ENCODE measurements around the gene TSPAN9.

Gene TSPAN9

DNA sequence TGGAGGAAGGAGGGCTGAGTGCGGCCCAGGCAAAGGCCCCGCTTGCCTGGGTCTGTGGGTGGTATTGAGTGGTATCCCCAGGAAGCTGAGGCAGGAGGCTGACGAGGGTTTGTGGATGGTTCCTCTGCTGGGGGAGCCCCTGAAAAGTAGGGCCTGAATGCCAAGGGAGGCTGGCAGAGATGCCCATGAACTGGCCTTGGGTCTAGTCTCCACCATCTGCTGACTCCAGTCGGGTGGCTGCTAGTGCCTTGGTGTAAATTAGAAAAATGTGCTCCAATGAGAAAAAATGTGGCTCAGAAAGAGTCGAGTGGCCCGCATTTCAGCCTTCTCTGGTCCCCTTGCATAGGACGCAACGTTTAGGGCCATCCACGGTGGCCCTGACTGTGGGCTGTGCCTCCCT lies 232.6 kb downstream of the TSPAN9 start:
- H3K4me1 ChIP-seq (ENCODE audit: control insufficient read depth, insufficient read depth, low read length): peaks cover 20% of the 10 kb centered on the region
- no peak overlapping the region for H3K4me3 ChIP-seq (ENCODE audit: low read length)
- no peak overlapping the region for H3K9ac ChIP-seq (ENCODE audit: low read length)
- H3K27me3 ChIP-seq (ENCODE audit: control insufficient read depth, insufficient read depth, low read length): peaks cover 15% of the 10 kb centered on the region
- H3K36me3 ChIP-seq (ENCODE audit: control insufficient read depth, insufficient read depth, low read length): no peaks in the 10 kb centered on the region
- H3K9me3 ChIP-seq (ENCODE audit: control insufficient read depth, low read length): no peaks in the 10 kb centered on the region

DNA sequence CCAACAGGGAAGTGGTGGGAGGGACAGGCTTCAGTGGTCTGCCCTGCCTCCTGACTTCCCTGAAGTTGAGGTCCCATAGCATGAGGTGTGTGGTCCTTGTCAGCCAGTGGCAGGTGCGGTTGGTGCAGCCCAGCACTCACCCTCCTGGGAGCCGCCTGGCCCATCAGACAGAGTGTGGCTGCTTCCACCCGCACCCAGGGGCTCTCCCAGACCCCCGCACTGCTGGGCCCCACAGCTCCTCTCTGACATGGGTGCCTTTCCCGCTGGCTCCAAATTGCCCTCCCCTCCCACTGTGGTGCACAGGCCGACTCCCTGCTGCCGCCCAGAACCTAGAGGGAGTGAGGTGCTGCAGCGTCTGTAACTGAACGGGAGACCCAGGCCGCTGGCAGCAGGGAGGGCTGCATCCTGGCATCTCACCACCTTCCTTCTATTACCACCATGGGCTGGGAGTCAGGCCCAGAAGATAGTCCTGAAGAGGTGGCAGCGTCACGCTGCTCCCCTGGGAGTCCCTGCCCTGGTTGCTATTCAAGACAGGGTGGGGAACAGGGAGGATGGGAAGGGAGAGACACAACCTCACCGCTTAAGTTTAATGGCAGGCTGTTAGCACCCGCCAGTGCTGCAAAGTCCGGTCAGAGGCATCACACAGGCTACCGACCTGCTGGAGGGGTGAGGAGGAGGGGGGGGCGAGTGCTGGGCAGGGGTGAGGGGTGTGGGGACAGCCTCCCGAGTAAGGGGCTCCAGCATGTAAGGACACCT lies 233.3 kb downstream of the TSPAN9 start:
- Histone ChIP-seq H3K36me3 (ENCODE audit: control insufficient read depth, insufficient read depth, low read length) (no peaks in the 10 kb centered on the region), H3K9ac (ENCODE audit: low read length) (peak overlapping the region; percentile 7), H3K4me1 (ENCODE audit: control insufficient read depth, insufficient read depth, low read length) (peaks cover 23% of the 10 kb centered on the region), H3K9me3 (ENCODE audit: control insufficient read depth, low read length) (no peaks in the 10 kb centered on the region), H3K27me3 (ENCODE audit: control insufficient read depth, insufficient read depth, low read length) (peaks cover 15% of the 10 kb centered on the region), H3K4me3 (ENCODE audit: low read length) (no peak overlapping the region)

DNA sequence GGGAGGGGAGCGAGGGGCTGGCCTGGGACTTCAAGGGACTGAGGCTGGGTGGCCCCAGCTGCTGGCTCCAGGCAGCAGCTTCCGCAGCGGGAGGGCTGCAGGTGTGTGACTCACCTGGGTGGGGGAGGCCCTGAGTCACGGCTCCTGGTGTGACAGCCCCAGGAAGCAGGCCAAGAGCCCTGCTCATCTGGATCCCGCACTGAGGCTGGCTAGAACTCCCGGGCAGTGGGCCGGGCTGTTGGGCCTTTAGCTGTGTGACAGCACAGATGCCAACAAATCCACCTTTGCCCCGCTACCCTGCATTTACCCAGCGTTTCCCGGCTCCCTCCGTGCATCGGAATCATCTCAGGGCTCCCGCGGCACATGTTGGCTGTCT lies 233.8 kb downstream of the TSPAN9 start:
- H3K9ac ChIP-seq (ENCODE audit: low read length): no peak overlapping the region
- peaks cover 15% of the 10 kb centered on the region for H3K27me3 ChIP-seq (ENCODE audit: control insufficient read depth, insufficient read depth, low read length)
- peaks cover 29% of the 10 kb centered on the region for H3K4me1 ChIP-seq (ENCODE audit: control insufficient read depth, insufficient read depth, low read length)
- H3K36me3 ChIP-seq (ENCODE audit: control insufficient read depth, insufficient read depth, low read length): no peaks in the 10 kb centered on the region
- no peaks in the 10 kb centered on the region for H3K9me3 ChIP-seq (ENCODE audit: control insufficient read depth, low read length)
- no peak overlapping the region for H3K4me3 ChIP-seq (ENCODE audit: low read length)

DNA sequence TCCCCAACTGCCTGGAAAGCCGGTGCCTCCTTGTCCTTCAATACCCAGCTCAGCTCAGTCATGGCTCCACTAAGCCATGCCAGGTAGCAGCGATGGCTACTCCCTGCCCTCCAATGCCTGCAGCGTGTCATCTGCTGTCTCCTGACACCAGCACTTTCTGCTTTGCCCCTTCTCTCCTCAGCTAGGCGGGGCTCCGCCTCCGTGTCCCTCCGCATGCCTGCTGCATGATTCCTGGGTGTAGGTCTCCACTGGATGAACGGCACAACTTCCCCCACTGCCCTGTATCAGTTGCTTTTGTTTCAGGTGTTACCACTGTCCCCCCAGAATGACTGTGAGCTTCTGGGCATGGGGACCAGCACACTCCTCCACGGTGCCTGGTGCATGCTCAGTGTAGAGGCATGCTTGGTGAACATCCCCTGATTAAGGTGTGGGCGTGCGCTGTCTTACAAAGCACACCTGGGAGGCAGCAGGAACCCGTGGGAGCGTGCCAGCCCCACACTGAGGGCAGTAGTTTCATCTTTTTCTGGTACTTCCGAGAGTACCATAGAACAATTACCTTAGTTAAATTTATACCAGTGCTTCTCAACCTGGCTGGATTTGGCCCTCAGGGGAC lies 234.4 kb downstream of the TSPAN9 start:
- Histone ChIP-seq H3K9me3 (ENCODE audit: control insufficient read depth, low read length) (no peaks in the 10 kb centered on the region), H3K27me3 (ENCODE audit: control insufficient read depth, insufficient read depth, low read length) (peaks cover 15% of the 10 kb centered on the region), H3K36me3 (ENCODE audit: control insufficient read depth, insufficient read depth, low read length) (no peaks in the 10 kb centered on the region), H3K9ac (ENCODE audit: low read length) (no peak overlapping the region), H3K4me1 (ENCODE audit: control insufficient read depth, insufficient read depth, low read length) (peaks cover 29% of the 10 kb centered on the region), H3K4me3 (ENCODE audit: low read length) (no peak overlapping the region)

DNA sequence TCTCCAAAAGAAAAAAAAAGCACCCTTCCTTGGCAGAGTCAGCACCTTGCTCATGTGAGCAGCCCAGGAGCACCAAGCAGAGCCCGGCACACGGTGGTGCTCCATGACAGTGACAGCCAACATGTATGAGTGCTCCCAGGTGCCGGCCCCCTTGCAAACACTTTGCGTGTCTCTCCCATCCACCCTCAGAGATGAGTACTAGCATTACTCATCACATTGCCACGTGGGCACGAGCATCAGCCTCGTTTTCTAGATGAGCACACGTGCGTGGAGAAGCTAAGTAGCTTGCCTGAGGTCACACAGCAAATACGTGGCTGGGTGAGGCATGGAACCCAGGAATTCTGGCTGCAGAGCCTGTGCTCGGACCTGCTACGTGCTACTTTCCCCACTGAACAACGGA lies 235.9 kb downstream of the TSPAN9 start:
- Histone ChIP-seq H3K36me3 (ENCODE audit: control insufficient read depth, insufficient read depth, low read length) (no peaks in the 10 kb centered on the region), H3K27me3 (ENCODE audit: control insufficient read depth, insufficient read depth, low read length) (peaks cover 14% of the 10 kb centered on the region), H3K4me3 (ENCODE audit: low read length) (no peak overlapping the region), H3K9ac (ENCODE audit: low read length) (no peak overlapping the region), H3K9me3 (ENCODE audit: control insufficient read depth, low read length) (no peaks in the 10 kb centered on the region), H3K4me1 (ENCODE audit: control insufficient read depth, insufficient read depth, low read length) (peaks cover 29% of the 10 kb centered on the region)

DNA sequence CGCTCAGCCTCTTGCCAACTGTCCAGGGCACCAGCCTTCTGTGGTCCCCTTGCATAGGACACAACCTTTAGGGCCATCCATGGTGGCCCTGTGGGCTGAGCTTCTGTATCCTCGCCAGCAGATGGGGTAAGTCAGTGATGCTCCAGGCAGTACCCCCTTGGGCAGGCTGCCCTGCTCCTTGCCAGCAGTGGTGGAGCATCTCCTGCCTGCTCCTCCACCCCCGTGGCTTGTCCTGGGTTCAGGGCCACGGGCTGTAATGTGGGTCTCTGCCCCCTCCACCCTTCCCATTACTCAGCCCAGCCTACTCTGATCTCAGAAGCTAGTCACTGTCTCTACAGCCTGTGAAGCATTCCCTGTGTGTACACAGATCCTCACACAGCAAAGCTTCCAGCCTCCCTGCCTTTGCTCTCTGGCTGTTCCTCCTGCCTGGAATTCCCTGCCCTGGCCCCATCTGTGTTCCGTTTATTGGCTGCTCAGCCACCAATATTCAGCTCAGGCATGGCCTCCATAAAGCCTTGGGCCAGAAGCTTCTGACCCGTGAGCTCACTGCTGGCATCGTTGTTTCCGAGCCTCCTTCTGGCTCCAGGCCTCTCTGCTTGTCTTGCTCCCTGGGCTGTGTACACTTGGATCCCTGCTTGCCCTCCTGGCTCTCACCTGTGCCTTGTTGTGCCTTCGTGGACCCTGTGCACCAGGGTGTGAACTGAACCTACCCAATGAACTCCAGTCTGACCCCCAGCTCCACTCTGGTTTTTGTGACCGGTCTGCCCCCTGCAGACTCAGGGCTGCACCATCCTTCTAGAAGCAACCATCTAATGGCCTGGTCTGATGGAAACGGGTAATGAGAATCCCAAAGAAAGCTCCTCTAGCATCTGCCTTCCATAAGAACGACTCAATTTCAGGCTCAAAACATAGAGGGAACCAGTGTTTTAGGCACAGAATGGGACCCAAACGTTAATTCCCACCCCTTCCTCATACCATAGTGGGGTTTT lies 236.8 kb downstream of the TSPAN9 start:
- Histone ChIP-seq H3K9ac (ENCODE audit: low read length) (no peak overlapping the region), H3K9me3 (ENCODE audit: control insufficient read depth, low read length) (no peaks in the 10 kb centered on the region), H3K4me3 (ENCODE audit: low read length) (no peak overlapping the region), H3K4me1 (ENCODE audit: control insufficient read depth, insufficient read depth, low read length) (peaks cover 29% of the 10 kb centered on the region), H3K27me3 (ENCODE audit: control insufficient read depth, insufficient read depth, low read length) (peaks cover 7% of the 10 kb centered on the region), H3K36me3 (ENCODE audit: control insufficient read depth, insufficient read depth, low read length) (no peaks in the 10 kb centered on the region)

DNA sequence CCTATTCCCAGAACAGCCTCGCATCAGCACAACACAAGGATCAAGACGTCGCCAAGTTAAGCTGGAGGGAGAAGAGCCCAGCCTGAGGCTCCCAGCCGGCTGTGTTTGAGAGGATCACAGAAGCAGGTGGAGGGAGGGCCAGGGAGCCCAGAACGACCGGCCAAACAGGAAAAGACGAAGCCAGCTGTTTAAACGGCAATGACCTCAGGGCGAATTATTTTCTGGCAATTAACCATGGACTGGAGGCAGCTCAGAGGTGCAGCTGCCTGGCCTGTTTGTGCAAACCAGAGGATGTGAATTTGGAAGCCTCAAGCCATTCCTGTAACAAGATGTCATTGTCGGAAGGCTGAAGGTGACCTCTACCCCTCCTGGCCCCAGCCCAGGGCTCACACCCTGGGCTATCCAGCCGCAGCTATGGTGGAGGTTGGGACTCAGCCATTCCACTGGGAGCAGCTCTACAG lies 238.1 kb downstream of the TSPAN9 start:
- Histone ChIP-seq H3K4me3 (ENCODE audit: low read length) (no peak overlapping the region), H3K36me3 (ENCODE audit: control insufficient read depth, insufficient read depth, low read length) (no peaks in the 10 kb centered on the region), H3K4me1 (ENCODE audit: control insufficient read depth, insufficient read depth, low read length) (peaks cover 26% of the 10 kb centered on the region), H3K9ac (ENCODE audit: low read length) (no peak overlapping the region), H3K9me3 (ENCODE audit: control insufficient read depth, low read length) (no peaks in the 10 kb centered on the region), H3K27me3 (ENCODE audit: control insufficient read depth, insufficient read depth, low read length) (peaks cover 7% of the 10 kb centered on the region)

DNA sequence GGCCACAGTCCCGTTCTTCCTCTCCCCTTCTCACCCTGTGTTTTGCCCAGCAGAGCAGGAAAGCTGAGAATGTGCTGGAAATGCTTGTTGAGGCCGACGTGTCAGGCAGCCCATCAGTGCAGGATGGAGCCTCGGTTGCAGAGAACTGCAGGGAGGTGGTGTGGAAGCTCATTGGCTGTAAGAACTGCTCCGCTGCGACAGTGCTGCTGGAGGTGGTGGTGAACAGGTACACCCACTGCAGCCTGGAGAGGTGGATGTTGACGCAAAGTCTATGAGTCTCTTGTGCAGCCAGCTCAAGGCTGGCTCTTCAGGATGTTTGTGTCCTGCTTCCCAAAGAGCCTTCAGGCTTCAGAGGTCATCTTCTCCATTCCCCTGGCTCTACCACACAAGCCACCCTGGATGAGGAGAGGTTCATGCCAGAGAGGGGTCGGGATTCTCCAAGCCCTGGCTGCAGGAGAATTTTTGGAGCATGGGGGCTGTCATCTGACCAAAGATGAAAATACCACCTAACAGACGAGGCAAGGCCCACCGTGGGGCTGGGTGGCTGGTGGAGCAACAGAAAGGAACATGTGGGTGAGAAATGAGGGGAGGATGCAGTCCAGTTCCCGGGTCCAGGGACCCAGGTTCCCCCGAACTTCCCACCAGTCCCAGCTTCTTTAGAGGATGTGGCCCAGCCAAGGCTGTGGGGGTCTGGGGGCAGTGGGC lies 239.7 kb downstream of the TSPAN9 start:
- no peak overlapping the region for H3K4me3 ChIP-seq (ENCODE audit: low read length)
- no peaks in the 10 kb centered on the region for H3K36me3 ChIP-seq (ENCODE audit: control insufficient read depth, insufficient read depth, low read length)
- peaks cover 10% of the 10 kb centered on the region for H3K4me1 ChIP-seq (ENCODE audit: control insufficient read depth, insufficient read depth, low read length)
- H3K9ac ChIP-seq (ENCODE audit: low read length): no peak overlapping the region
- H3K9me3 ChIP-seq (ENCODE audit: control insufficient read depth, low read length): no peaks in the 10 kb centered on the region
- H3K27me3 ChIP-seq (ENCODE audit: control insufficient read depth, insufficient read depth, low read length): peaks cover 7% of the 10 kb centered on the region

DNA sequence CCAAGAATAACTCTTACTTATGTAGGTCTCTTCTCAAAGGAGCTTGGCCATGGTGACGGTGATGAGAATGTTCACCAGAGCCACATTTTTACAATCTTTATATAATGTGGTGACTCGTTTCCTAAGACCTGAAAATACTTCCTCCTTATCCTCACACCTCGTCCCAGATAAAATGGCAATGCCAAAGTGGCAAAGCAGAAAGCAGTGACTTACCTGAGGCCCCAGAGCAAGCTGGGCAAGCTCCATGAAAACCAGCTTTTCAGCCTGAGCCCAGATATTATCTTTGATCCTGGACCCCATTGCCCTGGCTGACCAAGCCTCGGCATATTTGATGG lies 240.3 kb downstream of the TSPAN9 start:
- Histone ChIP-seq H3K4me3 (ENCODE audit: low read length) (no peak overlapping the region), H3K27me3 (ENCODE audit: control insufficient read depth, insufficient read depth, low read length) (peaks cover 7% of the 10 kb centered on the region), H3K9me3 (ENCODE audit: control insufficient read depth, low read length) (no peaks in the 10 kb centered on the region), H3K4me1 (ENCODE audit: control insufficient read depth, insufficient read depth, low read length) (peaks cover 10% of the 10 kb centered on the region), H3K9ac (ENCODE audit: low read length) (no peak overlapping the region), H3K36me3 (ENCODE audit: control insufficient read depth, insufficient read depth, low read length) (no peaks in the 10 kb centered on the region)

DNA sequence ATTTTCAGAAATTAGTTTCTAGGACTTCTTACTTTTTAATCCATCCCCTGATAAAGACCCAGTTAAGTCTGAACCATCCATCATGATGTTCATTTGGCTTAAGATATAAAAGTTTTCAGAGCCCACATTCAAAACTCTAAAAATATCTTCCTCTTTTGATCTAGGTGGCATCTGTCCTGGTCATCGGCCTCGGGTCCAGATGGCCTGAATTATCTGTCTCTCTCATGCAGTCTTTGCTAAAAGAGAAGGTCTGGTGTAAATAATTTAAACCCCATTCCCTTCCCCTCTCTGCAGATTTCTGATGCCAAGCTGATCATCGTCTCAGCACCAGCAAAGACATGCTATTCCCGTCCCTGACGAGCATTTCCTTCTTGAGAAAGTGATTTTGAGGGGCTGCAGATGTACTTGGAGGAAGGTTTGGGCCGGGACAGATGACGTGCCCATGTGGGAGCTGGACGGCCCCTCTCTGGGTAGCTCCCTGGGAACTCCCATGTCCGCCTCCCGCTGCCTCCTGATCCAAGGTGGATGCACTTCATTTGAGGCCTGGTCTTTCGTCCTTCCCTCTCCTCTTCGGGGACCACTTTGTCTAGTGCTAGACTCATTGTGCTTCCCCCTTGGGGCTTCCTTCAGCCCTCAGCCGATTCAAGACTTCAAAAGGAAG lies 240.8 kb downstream of the TSPAN9 start:
- Histone ChIP-seq H3K9me3 (ENCODE audit: control insufficient read depth, low read length) (no peaks in the 10 kb centered on the region), H3K9ac (ENCODE audit: low read length) (no peak overlapping the region), H3K27me3 (ENCODE audit: control insufficient read depth, insufficient read depth, low read length) (peaks cover 7% of the 10 kb centered on the region), H3K4me3 (ENCODE audit: low read length) (no peak overlapping the region), H3K4me1 (ENCODE audit: control insufficient read depth, insufficient read depth, low read length) (peaks cover 10% of the 10 kb centered on the region), H3K36me3 (ENCODE audit: control insufficient read depth, insufficient read depth, low read length) (no peaks in the 10 kb centered on the region)

DNA sequence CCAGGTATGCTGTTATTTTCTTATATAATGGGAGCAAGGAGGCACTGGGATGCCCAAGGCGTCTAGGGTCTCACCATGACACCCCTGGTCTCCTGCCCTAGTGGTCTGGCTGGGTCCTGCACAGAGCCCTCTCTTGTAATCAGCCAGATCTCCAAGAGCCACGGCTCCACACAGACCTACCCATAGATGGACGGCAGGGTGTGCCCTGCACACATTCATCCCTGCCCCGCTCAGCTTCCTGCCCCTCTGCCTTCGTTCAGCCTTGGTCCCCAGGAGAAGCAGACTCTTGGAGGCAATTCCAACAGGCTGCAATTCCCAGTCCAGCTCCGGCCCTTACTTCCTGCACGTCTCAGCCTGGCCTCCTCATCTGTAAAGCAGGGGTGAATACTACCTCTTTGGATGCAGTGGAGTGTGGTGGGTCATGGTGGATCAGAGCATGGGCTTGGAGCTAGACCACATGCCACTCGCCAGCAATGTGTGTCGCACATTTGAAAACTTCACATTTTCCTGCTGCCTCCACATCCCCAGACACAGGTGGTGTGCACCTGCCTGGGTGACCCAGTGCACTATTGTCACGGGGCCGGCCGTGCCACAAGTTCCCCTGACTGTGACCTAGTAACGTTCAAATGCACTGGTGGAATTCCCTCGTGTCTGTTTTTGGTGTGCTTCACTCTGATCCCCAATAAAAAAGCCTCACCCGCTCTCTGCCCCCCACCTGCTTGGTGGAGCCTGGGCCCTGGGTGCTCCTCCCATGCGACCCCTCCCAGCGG lies 242.7 kb downstream of the TSPAN9 start:
- Histone ChIP-seq H3K27me3 (ENCODE audit: control insufficient read depth, insufficient read depth, low read length) (no peaks in the 10 kb centered on the region), H3K4me3 (ENCODE audit: low read length) (no peak overlapping the region), H3K9me3 (ENCODE audit: control insufficient read depth, low read length) (no peaks in the 10 kb centered on the region), H3K9ac (ENCODE audit: low read length) (no peak overlapping the region), H3K4me1 (ENCODE audit: control insufficient read depth, insufficient read depth, low read length) (peaks cover 10% of the 10 kb centered on the region), H3K36me3 (ENCODE audit: control insufficient read depth, insufficient read depth, low read length) (no peaks in the 10 kb centered on the region)

Measured in mucosa of stomach (tissue), 1 donor.